ENCODE data around the gene CT45A2.
"Not testable (repeated sequence)": the region's sequence is repeated elsewhere in the genome, so short reads cannot be mapped to it uniquely, and the experiment has no call there.

GRCh38 chrX:135802687-135803086 lies 17.1 kb downstream of the CT45A2 start, which contains the start of gene CT45A6:
- not testable (repeated sequence) for TF ChIP-seq CTCF (IDR thresholded peaks at IDR 0.05 in 8 of 11, conservative IDR thresholded peaks at IDR 0.05 in 3 of 11); POLR2A (IDR thresholded peaks at IDR 0.05)
